TTC549 (cell line): Measurements from ENCODE around the gene IFT27.

Experiments
- FAIRE-seq: peaks from 2 replicates; lab custom pipeline; 2012; peaks lifted over from hg19 to GRCh38; lab: Jason Lieb, UNC

IFT27 gene

GRCh38 chr22:36775964-36776669 is at the start of gene IFT27:
Gene IFT27 (minus strand): TSS chr22:36776119. CDS start chr22:36775707, 412 bp downstream.
- peak; percentile 99 for FAIRE-seq

- FAIRE-seq, result no peak
Observed at GRCh38 chr22:36824655-36825054, 48.7 kb upstream of the IFT27 start.

GRCh38 chr22:36823186-36823839 is 47.4 kb upstream of the IFT27 start:
- FAIRE-seq, result no peak

GRCh38 chr22:36822581-36822980 is 46.7 kb upstream of the IFT27 start:
- no peak for FAIRE-seq

- no peak for FAIRE-seq
Observed at GRCh38 chr22:36819112-36819511, 43.2 kb upstream of the IFT27 start.

GRCh38 chr22:36818010-36818642 is 42.2 kb upstream of the IFT27 start:
- no peak for FAIRE-seq

GRCh38 chr22:36817525-36817848 is 41.6 kb upstream of the IFT27 start:
- FAIRE-seq, result no peak

GRCh38 chr22:36816636-36817524 is 41.0 kb upstream of the IFT27 start, which contains the start of gene PVALB:
Gene PVALB (minus strand): TSS chr22:36817035. CDS start chr22:36817005, 30 bp downstream.
- FAIRE-seq, result no peak

- FAIRE-seq, result no peak
Observed at GRCh38 chr22:36816339-36816635, 40.4 kb upstream of the IFT27 start.

GRCh38 chr22:36815558-36816338 is 39.8 kb upstream of the IFT27 start:
- FAIRE-seq, result no peak

- no peak for FAIRE-seq
Observed at GRCh38 chr22:36814801-36815200, 38.9 kb upstream of the IFT27 start.

GRCh38 chr22:36811094-36811800 is 35.3 kb upstream of the IFT27 start:
- no peak for FAIRE-seq

- FAIRE-seq, result no peak
Observed at GRCh38 chr22:36809351-36809750, 33.4 kb upstream of the IFT27 start.

- no peak for FAIRE-seq
Observed at GRCh38 chr22:36808721-36809344, 32.9 kb upstream of the IFT27 start.

GRCh38 chr22:36807627-36808026 is 31.7 kb upstream of the IFT27 start:
- no peak for FAIRE-seq

- no peak for FAIRE-seq
Observed at GRCh38 chr22:36806835-36807234, 30.9 kb upstream of the IFT27 start.

GRCh38 chr22:36803358-36803757 is 27.4 kb upstream of the IFT27 start:
- FAIRE-seq, result no peak

- FAIRE-seq, result no peak
Observed at GRCh38 chr22:36798674-36799066, 22.8 kb upstream of the IFT27 start.

- no peak for FAIRE-seq
Observed at GRCh38 chr22:36797911-36798673, 22.2 kb upstream of the IFT27 start.

GRCh38 chr22:36797374-36797773 is 21.5 kb upstream of the IFT27 start:
- FAIRE-seq, result no peak
